Thoracic aorta (tissue), 2 donors: Measurements from ENCODE around the gene GATA2. TPM values are rescaled to one million over a fixed set of nuclear protein-coding genes. Genes with fewer than 3 reads are reported as not detected.

ENCODE experiments used
- ATAC-seq: fragments of 150-250 bp; one replicate; pipeline ENCODE4 v1.8.0; 2017; ENCODE audit warnings: low read depth; ENCODE audit not compliant: insufficient number of reproducible peaks, low FRiP score
- DNase-seq: peaks from one replicate; pipeline ENCODE4 v3.0.0-alpha.2; 2020; ENCODE audit warnings: low spot score
- H3K27ac ChIP-seq, 2 donors: fragments of 200-600 bp; sonication (generic); 1 replicate in 1 of 2; 2 replicates in 1 of 2; pipeline ENCODE4 v1.5.1; 2016; ENCODE audit warnings: mild to moderate bottlenecking in 2 of 2, moderate library complexity in 2 of 2
- H3K27me3 ChIP-seq: fragments of 200-600 bp; sonication (generic); replicated peaks from 2 replicates; pipeline ENCODE4 v1.6.0; 2016; ENCODE audit warnings: mild to moderate bottlenecking; ENCODE audit not compliant: insufficient read depth
- H3K36me3 ChIP-seq: fragments of 200-600 bp; sonication (generic); one replicate; pipeline ENCODE4 v1.5.1; 2016
- H3K4me1 ChIP-seq, 2 donors: fragments of 200-600 bp; sonication (generic); 1 replicate in 1 of 2; 2 replicates in 1 of 2; pipeline versions ENCODE4 v1.5.1 to v1.6.0; 2016; ENCODE audit warnings: low read depth in 2 of 2, mild to moderate bottlenecking in 1 of 2; ENCODE audit not compliant: control insufficient read depth in 1 of 2
- H3K4me3 ChIP-seq: fragments of 200-600 bp; sonication (generic); 2 replicates; pipeline ENCODE4 v1.5.1; 2016; ENCODE audit warnings: mild to moderate bottlenecking
- H3K9me3 ChIP-seq: fragments of 200-600 bp; sonication (generic); 2 replicates; pipeline ENCODE4 v1.5.1; 2016
- total RNA-seq, 2 donors: library from RNA; depleted of rRNA; stranded (reverse); fragments of >200 nt; gene quantifications; one replicate each; pipeline versions ENCODE4 v1.1.0 to v1.2.3, GENCODE V29; 2016
- TF ChIP-seq, protein P1 (sequence below): fragments of 200-600 bp; sonication (generic); IDR thresholded peaks from one replicate; pipeline ENCODE4 v1.5.1; 2019; ENCODE audit warnings: antibody characterized with exemption

Gene GATA2
- total RNA-seq, 2 donors from 2014 or later = 5.2 to 21.3 TPM

DNA sequence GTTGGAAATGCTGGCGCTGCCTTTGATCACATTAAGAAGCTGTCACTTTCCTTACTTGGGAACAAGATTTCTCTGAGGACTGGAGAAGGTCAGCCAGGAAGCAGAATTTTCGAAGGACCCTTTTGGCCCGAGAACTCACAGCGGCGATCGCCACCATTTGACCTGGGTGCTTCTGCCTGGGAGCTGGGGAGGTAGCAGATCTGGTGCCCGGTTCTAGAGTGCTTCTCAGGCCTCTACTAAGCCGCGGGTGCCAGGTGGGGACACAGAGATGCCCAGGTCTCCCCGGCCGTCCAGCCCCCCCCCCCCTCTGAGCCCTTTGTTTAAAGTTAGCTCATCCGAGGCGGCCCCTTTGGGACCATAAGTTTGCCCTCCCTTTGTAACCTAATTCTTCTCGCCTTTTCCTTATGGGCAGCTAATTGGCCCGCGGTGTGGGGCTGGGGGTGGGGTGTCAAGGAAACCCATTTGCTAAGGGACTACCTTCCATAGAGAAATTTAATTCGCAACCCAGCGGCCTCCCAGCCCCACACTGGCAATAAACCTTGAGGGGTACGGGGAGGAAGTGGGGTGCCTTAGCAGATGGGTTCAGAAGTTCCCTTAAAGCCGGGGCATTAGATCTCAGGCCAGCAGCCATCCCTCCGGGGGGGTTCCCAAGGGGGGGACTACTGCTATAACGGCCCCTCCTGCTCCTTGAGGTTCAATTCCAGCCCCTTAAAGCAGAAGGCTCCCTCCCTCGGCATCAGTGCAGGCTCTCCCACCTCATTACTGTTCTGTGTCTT is 1.9 kb downstream of the GATA2 start:
- DNase-seq = no peak
- Histone ChIP-seq H3K36me3 (no peaks in the 10 kb centered on the region), H3K4me3 (peak overlapping the region; percentile 80), H3K27me3 (peaks cover 69% of the 10 kb centered on the region), H3K9me3 (no peaks in the 10 kb centered on the region), H3K4me1 (peaks cover 37 to 67% of the 10 kb centered on the region in 2 donors), H3K27ac (no peak overlapping the region)
- TF ChIP-seq, protein P1, sequence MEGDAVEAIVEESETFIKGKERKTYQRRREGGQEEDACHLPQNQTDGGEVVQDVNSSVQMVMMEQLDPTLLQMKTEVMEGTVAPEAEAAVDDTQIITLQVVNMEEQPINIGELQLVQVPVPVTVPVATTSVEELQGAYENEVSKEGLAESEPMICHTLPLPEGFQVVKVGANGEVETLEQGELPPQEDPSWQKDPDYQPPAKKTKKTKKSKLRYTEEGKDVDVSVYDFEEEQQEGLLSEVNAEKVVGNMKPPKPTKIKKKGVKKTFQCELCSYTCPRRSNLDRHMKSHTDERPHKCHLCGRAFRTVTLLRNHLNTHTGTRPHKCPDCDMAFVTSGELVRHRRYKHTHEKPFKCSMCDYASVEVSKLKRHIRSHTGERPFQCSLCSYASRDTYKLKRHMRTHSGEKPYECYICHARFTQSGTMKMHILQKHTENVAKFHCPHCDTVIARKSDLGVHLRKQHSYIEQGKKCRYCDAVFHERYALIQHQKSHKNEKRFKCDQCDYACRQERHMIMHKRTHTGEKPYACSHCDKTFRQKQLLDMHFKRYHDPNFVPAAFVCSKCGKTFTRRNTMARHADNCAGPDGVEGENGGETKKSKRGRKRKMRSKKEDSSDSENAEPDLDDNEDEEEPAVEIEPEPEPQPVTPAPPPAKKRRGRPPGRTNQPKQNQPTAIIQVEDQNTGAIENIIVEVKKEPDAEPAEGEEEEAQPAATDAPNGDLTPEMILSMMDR = no peak
- no peak for ATAC-seq

DNA sequence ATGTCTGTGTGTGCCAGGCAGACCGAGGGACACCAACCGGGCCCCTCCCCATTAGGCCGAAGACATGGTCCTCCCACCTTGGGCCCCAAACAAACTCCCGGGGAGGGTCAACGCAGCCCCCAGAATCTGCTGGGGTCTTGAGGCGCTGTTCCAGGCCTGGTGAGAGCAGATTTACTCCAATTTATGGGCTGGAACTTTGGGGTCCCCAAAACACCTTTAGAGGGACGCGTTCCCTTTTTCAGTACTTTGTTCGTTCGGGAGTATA is 2.4 kb downstream of the GATA2 start:
- DNase-seq (no peak), ATAC-seq (no peak)
- H3K27me3 ChIP-seq = peaks cover 74% of the 10 kb centered on the region
- no peaks in the 10 kb centered on the region for H3K9me3 ChIP-seq
- no peak overlapping the region for H3K27ac ChIP-seq
- peaks cover 37 to 67% of the 10 kb centered on the region in 2 donors for H3K4me1 ChIP-seq
- peak overlapping the region; percentile 80 for H3K4me3 ChIP-seq
- no peaks in the 10 kb centered on the region for H3K36me3 ChIP-seq
- TF ChIP-seq, protein P1 = no peak

DNA sequence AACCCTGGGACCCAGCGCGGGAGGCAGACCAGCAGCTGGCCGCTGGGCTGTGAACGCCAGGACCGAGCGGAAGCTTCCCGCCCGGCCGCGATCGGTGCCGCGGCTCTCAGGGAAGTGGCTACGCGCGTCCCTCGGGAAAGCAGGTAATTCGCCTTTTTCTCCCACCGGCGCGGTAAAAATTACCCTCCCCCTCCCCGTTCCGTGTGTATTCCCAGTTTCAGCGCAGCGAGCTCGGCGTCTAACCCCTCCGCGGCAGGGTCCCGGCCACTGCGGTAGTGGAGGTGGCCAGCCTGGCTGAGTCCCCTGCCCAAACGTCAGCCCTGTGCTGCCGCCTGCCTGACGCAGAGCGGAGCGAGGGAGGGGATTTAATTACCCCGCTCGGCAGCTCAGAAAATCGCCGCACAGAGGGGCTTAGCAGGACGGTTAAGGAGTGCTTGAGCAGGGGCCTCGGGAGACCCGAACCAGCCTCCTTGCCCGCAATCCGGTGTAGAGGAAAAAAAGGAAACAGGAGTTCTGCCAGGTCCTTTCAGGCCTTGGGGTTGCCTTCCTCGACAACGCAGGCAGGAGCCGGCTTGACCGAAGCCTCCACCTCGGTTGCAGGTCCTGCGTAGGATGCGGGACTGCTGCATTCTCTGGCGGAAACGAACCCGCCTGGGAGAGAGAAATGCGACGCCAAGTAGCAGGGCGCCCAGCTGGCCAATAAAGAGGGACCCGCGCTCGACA is 2.9 kb downstream of the GATA2 start:
- peak overlapping the region; percentile 80 for H3K4me3 ChIP-seq
- ATAC-seq (no peak), DNase-seq (no peak)
- H3K36me3 ChIP-seq = no peaks in the 10 kb centered on the region
- H3K4me1 ChIP-seq = peaks cover 37 to 67% of the 10 kb centered on the region in 2 donors
- TF ChIP-seq, protein P1 = no peak
- H3K27me3 ChIP-seq = peaks cover 78% of the 10 kb centered on the region
- no peak overlapping the region for H3K27ac ChIP-seq
- no peaks in the 10 kb centered on the region for H3K9me3 ChIP-seq

DNA sequence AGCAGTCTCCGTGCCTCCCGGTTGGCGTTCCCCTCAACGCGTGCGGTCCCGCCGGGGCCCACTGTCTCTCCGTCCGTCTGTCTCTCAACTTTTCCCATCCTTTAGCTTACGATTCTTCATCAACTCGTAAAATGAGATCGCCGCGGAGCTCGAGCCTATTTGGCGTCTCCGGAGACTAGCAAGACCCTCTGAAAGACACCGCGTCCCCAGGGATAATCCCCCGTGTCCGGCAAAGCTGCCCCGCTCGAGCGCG is 3.4 kb downstream of the GATA2 start:
- no peaks in the 10 kb centered on the region for H3K9me3 ChIP-seq
- TF ChIP-seq, protein P1 = no peak
- ATAC-seq (no peak), DNase-seq (no peak)
- peak overlapping the region; percentile 80 for H3K4me3 ChIP-seq
- H3K36me3 ChIP-seq = no peaks in the 10 kb centered on the region
- H3K4me1 ChIP-seq = peaks cover 37 to 67% of the 10 kb centered on the region in 2 donors
- peaks cover 83% of the 10 kb centered on the region for H3K27me3 ChIP-seq
- no peak overlapping the region for H3K27ac ChIP-seq

DNA sequence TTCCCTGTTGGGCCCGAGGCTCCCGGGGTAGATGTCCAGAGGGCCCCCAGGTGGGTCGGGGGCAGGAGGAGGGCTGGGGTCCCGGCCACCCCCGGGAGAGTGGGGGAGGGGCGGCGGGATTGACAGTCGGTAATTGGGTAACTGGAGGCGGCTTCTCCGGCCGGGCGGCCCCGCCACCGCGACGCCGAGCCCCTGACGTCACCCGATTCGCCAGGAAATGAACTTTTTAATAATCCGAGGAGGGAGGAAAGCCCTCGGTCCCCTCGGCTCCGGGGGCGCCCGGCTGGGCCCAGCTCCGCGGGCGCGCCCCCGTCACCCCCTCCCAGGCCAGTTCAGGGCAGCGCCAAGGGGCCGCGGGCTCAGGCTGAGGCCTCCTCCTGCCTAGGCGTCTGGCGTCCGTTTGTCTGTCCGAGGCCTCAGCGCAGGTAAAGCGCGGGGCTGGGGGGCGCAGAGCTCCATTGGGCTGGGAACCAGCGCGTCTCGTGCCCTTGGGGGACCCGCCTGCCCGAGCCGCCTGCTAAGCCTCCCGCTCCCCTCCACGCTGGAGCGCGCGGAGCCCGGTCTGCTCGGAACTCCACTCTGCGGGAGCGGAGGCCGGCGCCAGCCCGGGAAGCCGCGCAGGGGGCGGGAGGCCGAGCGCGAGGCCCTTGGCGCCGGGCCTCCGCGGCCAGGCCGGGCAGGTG is 3.9 kb downstream of the GATA2 start:
- H3K27me3 ChIP-seq = peaks cover 86% of the 10 kb centered on the region
- ATAC-seq (peak; percentile 35), DNase-seq (no peak)
- H3K4me3 ChIP-seq = peak overlapping the region; percentile 80
- peak overlapping the region in 1 of 2 donors; percentile 38 for H3K27ac ChIP-seq
- H3K4me1 ChIP-seq = peaks cover 37 to 67% of the 10 kb centered on the region in 2 donors
- H3K9me3 ChIP-seq = no peaks in the 10 kb centered on the region
- H3K36me3 ChIP-seq = no peaks in the 10 kb centered on the region
- TF ChIP-seq, protein P1 = no peak
